ENCODE measurements around the gene GADD45B.

DNA sequence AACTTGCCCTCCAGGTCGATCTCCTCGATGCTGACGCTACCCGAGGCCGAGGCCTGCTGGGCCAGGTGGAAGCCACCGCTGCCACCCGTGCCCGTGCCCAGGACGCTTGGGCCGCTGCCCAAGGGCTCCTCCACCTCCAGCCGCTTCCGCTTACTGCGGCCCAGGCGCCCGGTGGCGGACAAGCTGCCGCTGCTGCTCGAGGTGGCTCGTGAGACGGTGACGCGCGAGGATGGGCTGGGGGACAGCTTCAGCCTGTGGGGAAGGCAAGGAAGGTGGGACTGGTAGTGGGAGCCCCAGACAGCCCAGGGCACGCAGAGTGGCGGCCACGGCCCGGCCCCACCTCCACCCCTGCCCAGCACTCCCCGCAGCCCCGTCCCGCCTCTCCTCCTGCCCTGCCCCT is 42.1 kb upstream of the GADD45B start:
- TF ChIP-seq CTCF (IDR thresholded peaks at IDR 0.05) = no peak
- no peak for TF ChIP-seq POLR2AphosphoS5 (IDR thresholded peaks at IDR 0.05)
- TF ChIP-seq POLR2A (IDR thresholded peaks at IDR 0.05) = no peak

Measured in suprapubic skin (tissue), 4 donors.